B cell (primary cell): ENCODE data around the gene ELMOD3. TPM values are rescaled to one million over a fixed set of nuclear protein-coding genes. Genes with fewer than 3 reads are reported as not detected.

ENCODE experiments used
- ATAC-seq: fragments of 200-7000 bp; cut with Tn5 transposase; one replicate; pipeline ENCODE4 v1.10.0; 2021; ENCODE audit warnings: low read depth, mild to moderate bottlenecking, moderate number of reproducible peaks, moderate library complexity
- CTCF ChIA-PET: fragments of 350-600 bp; sonication (Branson Sonifier 250); formaldehyde crosslinking; loops from one replicate; lab custom pipeline; 2021; ENCODE audit warnings: antibody characterized with exemption, inconsistent platforms; lab: Charles Lee
- POLR2A ChIA-PET: fragments of 350-600 bp; sonication (Branson Sonifier 250); formaldehyde crosslinking; loops from one replicate; lab custom pipeline; 2021; ENCODE audit warnings: antibody characterized with exemption; lab: Charles Lee
- DNase-seq: peaks from one replicate; pipeline ENCODE4 v3.0.0; 2013
- H2AFZ ChIP-seq: 2 replicates; pipeline ENCODE4 v1.6.1; 2012; ENCODE audit warnings: mild to moderate bottlenecking, low read depth, low read length; ENCODE audit not compliant: insufficient read depth, poor library complexity, severe bottlenecking
- H3K27ac ChIP-seq, 2 donors: 1 replicate in 1 of 2; 2 replicates in 1 of 2; pipeline ENCODE4 v1.5.1; 2012 to 2013; ENCODE audit warnings: low read length in 2 of 2, mild to moderate bottlenecking in 2 of 2, moderate library complexity in 1 of 2
- H3K27me3 ChIP-seq, 4 experiments: fragments of 200-600 bp in 1 of 4; sonication (generic) in 1 of 4; replicated peaks in 1 of 4; 1 replicate in 2 of 4; 2 replicates in 2 of 4; pipeline versions ENCODE4 v1.6.1 to v1.7.0; 2013 to 2016; ENCODE audit warnings: low read length in 3 of 4, mild to moderate bottlenecking in 2 of 4, mixed read lengths in 1 of 4, moderate library complexity in 1 of 4; ENCODE audit not compliant: insufficient read depth in 4 of 4, control insufficient read depth in 3 of 4; ENCODE audit errors: control extremely low read depth in 1 of 4
- H3K36me3 ChIP-seq, 2 experiments: replicated peaks in 1 of 2; 1 replicate in 1 of 2; 2 replicates in 1 of 2; pipeline versions ENCODE4 v1.6.1 to v1.7.1; 2013; ENCODE audit warnings: low read length in 1 of 2; ENCODE audit not compliant: insufficient read depth in 2 of 2, control insufficient read depth in 1 of 2; ENCODE audit errors: control extremely low read depth in 1 of 2, extremely low read depth in 1 of 2
- H3K4me1 ChIP-seq, 2 donors: fragments of 200-600 bp in 1 of 2; sonication (generic) in 1 of 2; 1 replicate in 1 of 2; 2 replicates in 1 of 2; pipeline versions ENCODE4 v1.5.1 to v1.6.1; 2013 to 2017; ENCODE audit warnings: low read length in 2 of 2; ENCODE audit not compliant: control insufficient read depth in 2 of 2, insufficient read depth in 2 of 2
- H3K4me2 ChIP-seq: replicated peaks from 2 replicates; pipeline ENCODE3; 2012; ENCODE audit warnings: mild to moderate bottlenecking, low read depth, low read length; ENCODE audit not compliant: poor library complexity, severe bottlenecking
- H3K4me3 ChIP-seq, 5 experiments: fragments of 200-600 bp in 1 of 5; sonication (generic) in 1 of 5; 1 replicate in 3 of 5; 2 replicates in 2 of 5; pipeline versions ENCODE4 v1.5.1 to v1.7.0; 2011 to 2016; ENCODE audit warnings: low read length in 4 of 5, mild to moderate bottlenecking in 4 of 5, low read depth in 2 of 5, control low read depth in 1 of 5, moderate library complexity in 1 of 5; ENCODE audit not compliant: insufficient read depth in 1 of 5; ENCODE audit errors: control extremely low read depth in 1 of 5, extremely low read depth in 1 of 5
- H3K79me2 ChIP-seq: fragments of 200-600 bp; sonication (generic); one replicate; pipeline ENCODE4 v1.6.0; 2016; ENCODE audit warnings: low read length; ENCODE audit not compliant: control insufficient read depth, insufficient read depth
- H3K9ac ChIP-seq: fragments of 200-600 bp; sonication (generic); 2 replicates; pipeline ENCODE4 v1.6.1; 2017; ENCODE audit warnings: mild to moderate bottlenecking, low read length, moderate library complexity
- H3K9me3 ChIP-seq, 3 donors: one replicate each; pipeline versions ENCODE4 v1.6.1 to v1.7.1; 2013; ENCODE audit warnings: low read length in 2 of 3; ENCODE audit not compliant: control insufficient read depth in 2 of 3, insufficient read depth in 1 of 3; ENCODE audit errors: control extremely low read depth in 1 of 3
- H4K20me1 ChIP-seq: 2 replicates; pipeline ENCODE4 v1.6.0; 2012; ENCODE audit warnings: mild to moderate bottlenecking, low read length; ENCODE audit not compliant: insufficient read depth, control insufficient read depth, poor library complexity, severe bottlenecking
- H3K27ac Mint-ChIP-seq: one replicate; pipeline ENCODE4 v1.8.0; 2021; ENCODE audit warnings: mixed read lengths
- H3K27me3 Mint-ChIP-seq: one replicate; pipeline ENCODE4 v1.8.0; 2021; ENCODE audit warnings: mixed read lengths
- H3K4me1 Mint-ChIP-seq: one replicate; pipeline ENCODE4 v1.8.0; 2021; ENCODE audit warnings: mixed read lengths
- H3K4me3 Mint-ChIP-seq: one replicate; pipeline ENCODE4 v1.8.0; 2021; ENCODE audit warnings: mixed read lengths
- H3K9me3 Mint-ChIP-seq: one replicate; pipeline ENCODE4 v1.8.0; 2022; ENCODE audit warnings: mixed read lengths; ENCODE audit not compliant: insufficient read depth
- CTCF ChIP-seq: fragments of 200-600 bp; IDR thresholded peaks from one replicate; pipeline ENCODE4 v1.8.0; 2022; ENCODE audit warnings: antibody characterized with exemption, mild to moderate bottlenecking
- EZH2 ChIP-seq: IDR thresholded peaks from 2 replicates; pipeline ENCODE4 v1.6.1; 2012; ENCODE audit warnings: borderline replicate concordance, low read depth, mild to moderate bottlenecking, moderate library complexity, low read length; ENCODE audit not compliant: insufficient read depth, poor library complexity, severe bottlenecking
- WGBS: methylation state at CpG from one replicate; pipeline ENCODE4 v1.1.5; 2013; ENCODE audit warnings: missing lambda C conversion rate; ENCODE audit not compliant: insufficient coverage; 5-methylcytosine and 5-hydroxymethylcytosine counted together
- intact Hi-C: fragments of 100-400 bp; cut with micrococcal nuclease; formaldehyde crosslinking; loops from one replicate; pipeline ENCODE4 v1.10.0; 2022
- polyA plus RNA-seq: library from polyadenylated mRNA; depleted of rRNA; stranded (reverse); fragments of >200 nt; gene quantifications from 2 replicates; pipeline ENCODE4 v1.2.3, GENCODE V29; 2012
- total RNA-seq, 2 donors: library from RNA; stranded (reverse); fragments of 120-200 nt in 1 of 2; gene quantifications; 1 replicate in 1 of 2; 2 replicates in 1 of 2; pipeline versions ENCODE4 v1.2.3 to v1.2.4, GENCODE V29; 2013 to 2022

ELMOD3 gene
- total and polyA plus RNA-seq, 2 donors (not counting 1 experiment from before 2014, with no cell fraction given): 34.3 to 57.6 TPM

GRCh38 chr2:85415980-85416650 lies 61.5 kb downstream of the ELMOD3 start:
- TF ChIP-seq EZH2: no peak
- TF ChIP-seq CTCF: no peak
- no peak overlapping the region for H2AFZ ChIP-seq
- H3K9me3 ChIP-seq: no peaks in the 10 kb centered on the region
- H3K4me3 Mint-ChIP-seq: no peak overlapping the region
- H3K36me3 ChIP-seq: no peaks in the 10 kb centered on the region
- H3K9ac ChIP-seq: no peak overlapping the region
- no peaks in the 10 kb centered on the region for H4K20me1 ChIP-seq
- peaks cover 41 to 57% of the 10 kb centered on the region in 2 donors for H3K4me1 ChIP-seq
- no peak overlapping the region for H3K27ac ChIP-seq
- H3K27me3 ChIP-seq: no peaks in the 10 kb centered on the region
- ATAC-seq (no peak), DNase-seq (no peak)
- no peaks in the 10 kb centered on the region for H3K9me3 Mint-ChIP-seq
- no peak overlapping the region for H3K27ac Mint-ChIP-seq
- CTCF ChIA-PET: interaction anchor here (1.0 to 8.7 kb wide), 3 partner anchors 12 to 221 kb away, joined by 3 to 299 read pairs (median 4); no protein-coding TSS in a partner anchor
- intact Hi-C loops: no loop called here
- H3K27me3 Mint-ChIP-seq: no peaks in the 10 kb centered on the region
- H3K4me2 ChIP-seq: no peak overlapping the region
- whole genome bisulfite sequencing: 87% methylated on average over 11 of the region's 12 CpGs
- H3K4me3 ChIP-seq: no peak overlapping the region
- peaks cover 55% of the 10 kb centered on the region for H3K4me1 Mint-ChIP-seq
- H3K79me2 ChIP-seq: peaks cover 25% of the 10 kb centered on the region
- POLR2A ChIA-PET: interaction anchor here (0.9 kb wide), 1 partner anchor 88 kb away, joined by 14 read pairs; the partner anchor contains the start of gene TGOLN2
